Measurements from ENCODE around the gene SPIB.
"Not testable (repeated sequence)": the region's sequence is repeated elsewhere in the genome, so short reads cannot be mapped to it uniquely, and the experiment has no call there.

The SPIB gene

GRCh38 chr19:50418176-50419021, at the start of gene SPIB:
Gene SPIB, plus strand, starts transcription at chr19:50418938. Its CDS starts 25 bp downstream, at chr19:50418963.
- no peak for DNase-seq

GRCh38 chr19:50371914-50372475, 46.7 kb upstream of the SPIB start:
- DNase-seq = no peak

DNA sequence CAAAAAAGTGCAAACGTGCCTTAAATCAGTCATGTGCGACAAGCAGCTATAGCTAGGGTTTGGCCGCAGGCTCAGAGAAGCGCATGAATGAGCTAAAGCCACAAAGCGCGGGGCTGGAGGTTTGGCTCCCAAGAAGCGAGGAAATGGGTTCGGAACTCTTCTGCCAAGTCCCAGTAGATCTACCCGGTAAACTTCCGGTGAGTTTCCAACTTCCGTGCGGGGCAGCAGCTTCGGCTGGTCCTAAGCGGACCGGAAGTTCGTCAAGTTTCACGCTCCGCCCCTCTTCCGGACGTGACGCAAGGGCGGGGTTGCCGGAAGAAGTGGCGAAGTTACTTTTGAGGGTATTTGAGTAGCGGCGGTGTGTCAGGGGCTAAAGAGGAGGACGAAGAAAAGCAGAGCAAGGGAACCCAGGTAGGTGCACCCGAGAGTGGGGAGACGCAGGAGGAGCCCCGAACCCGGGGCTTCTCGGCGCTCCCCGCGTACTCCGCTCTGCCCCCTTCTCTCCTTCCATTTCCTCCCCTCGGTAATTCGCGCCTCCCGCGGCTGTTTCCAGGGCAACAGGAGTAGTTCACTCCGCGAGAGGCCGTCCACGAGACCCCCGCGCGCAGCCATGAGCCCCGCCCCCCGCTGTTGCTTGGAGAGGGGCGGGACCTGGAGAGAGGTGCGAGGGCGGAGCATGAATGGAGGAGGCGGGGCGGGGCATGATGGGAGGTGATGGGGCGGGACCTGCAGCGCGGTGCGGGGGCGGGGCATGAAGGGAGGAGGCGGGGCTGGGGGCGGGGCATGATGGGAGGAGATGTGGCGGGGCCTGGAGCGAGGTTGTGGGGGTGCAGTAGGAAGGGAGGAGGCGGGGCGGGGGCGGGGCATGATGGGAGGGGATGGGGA, 42.3 kb upstream of the SPIB start, which contains the start of gene NR1H2:
Gene NR1H2, plus strand, starts transcription at position 292 of the 885 bp plus-strand sequence. CDS start 1,149 bp downstream, outside the sequence.
- DNase-seq = peak; percentile 92

GRCh38 chr19:50377051-50377461, 41.7 kb upstream of the SPIB start:
- no peak for DNase-seq

DNA sequence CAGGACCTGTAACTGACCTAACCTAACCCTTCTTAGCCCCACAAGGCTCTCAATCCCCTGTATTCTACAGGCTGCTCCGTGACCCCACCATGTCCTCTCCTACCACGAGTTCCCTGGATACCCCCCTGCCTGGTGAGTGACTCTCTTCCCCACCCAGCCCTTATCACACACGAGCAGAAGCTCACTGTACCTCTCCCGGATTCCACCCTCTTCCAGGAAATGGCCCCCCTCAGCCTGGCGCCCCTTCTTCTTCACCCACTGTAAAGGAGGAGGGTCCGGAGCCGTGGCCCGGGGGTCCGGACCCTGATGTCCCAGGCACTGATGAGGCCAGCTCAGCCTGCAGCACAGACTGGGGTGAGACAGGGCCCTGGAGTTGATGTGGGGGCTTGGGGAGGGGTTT, 41.2 kb upstream of the SPIB start:
- no peak for DNase-seq

DNA sequence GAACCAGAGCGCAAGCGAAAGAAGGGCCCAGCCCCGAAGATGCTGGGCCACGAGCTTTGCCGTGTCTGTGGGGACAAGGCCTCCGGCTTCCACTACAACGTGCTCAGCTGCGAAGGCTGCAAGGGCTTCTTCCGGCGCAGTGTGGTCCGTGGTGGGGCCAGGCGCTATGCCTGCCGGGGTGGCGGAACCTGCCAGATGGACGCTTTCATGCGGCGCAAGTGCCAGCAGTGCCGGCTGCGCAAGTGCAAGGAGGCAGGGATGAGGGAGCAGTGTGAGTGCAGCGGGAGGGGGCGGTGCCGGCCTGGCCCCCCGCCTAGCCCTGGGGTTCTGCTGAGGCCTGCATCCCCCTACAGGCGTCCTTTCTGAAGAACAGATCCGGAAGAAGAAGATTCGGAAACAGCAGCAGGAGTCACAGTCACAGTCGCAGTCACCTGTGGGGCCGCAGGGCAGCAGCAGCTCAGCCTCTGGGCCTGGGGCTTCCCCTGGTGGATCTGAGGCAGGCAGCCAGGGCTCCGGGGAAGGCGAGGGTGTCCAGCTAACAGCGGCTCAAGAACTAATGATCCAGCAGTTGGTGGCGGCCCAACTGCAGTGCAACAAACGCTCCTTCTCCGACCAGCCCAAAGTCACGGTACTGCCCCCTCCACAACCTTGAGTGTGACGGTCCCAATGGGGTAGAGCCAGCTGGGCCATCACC, 40.4 kb upstream of the SPIB start:
- no peak for DNase-seq

DNA sequence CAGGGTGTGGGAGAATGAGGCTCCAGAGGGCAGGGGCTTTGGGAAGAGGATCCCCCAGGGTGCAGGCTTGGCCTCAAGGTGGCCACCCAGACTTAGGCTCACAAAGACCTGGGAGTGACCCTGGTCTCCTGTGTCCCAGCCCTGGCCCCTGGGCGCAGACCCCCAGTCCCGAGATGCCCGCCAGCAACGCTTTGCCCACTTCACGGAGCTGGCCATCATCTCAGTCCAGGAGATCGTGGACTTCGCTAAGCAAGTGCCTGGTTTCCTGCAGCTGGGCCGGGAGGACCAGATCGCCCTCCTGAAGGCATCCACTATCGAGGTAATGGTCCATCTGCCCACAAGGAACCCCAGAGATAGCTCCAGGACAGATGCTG, 39.9 kb upstream of the SPIB start:
- no peak for DNase-seq

DNA sequence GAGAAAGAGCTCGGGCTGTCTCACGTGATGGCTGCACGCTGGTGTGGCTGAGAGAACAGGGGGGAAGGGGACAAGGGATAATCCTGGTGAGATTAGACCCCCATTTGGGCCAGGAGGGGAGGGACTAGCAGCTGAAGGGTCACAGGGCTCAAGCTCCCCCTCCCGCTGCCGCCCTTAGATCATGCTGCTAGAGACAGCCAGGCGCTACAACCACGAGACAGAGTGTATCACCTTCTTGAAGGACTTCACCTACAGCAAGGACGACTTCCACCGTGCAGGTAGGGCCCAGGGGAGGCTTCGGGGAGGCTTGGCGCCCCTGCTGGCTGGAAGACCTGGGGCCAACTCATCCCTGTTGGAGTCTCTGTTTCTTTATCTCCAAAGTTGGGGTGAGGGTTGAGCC, 39.1 kb upstream of the SPIB start:
- DNase-seq = no peak

DNA sequence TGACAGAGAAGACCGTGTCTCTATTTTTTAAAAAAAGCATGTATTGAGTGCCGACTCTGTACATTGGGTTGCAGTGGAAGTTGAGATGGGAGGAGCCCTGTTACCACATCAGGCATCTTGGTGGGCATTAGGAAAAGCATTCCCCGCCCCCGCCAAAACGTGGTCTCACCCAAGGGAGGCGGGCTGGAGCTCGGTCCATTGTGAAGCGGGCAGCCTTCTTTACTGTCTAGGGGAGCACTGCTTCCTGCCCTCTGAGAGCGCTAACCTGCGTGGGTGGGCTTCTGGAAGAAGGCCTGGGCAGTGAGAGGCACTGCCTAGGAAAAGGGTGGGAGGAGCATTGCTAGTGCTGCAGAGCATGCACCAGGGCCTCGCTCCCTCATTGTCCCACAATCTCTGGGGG, 38.6 kb upstream of the SPIB start:
- DNase-seq = no peak

- DNase-seq = no peak
Measured at GRCh38 chr19:50380751-50381151, 38.0 kb upstream of the SPIB start.

DNA sequence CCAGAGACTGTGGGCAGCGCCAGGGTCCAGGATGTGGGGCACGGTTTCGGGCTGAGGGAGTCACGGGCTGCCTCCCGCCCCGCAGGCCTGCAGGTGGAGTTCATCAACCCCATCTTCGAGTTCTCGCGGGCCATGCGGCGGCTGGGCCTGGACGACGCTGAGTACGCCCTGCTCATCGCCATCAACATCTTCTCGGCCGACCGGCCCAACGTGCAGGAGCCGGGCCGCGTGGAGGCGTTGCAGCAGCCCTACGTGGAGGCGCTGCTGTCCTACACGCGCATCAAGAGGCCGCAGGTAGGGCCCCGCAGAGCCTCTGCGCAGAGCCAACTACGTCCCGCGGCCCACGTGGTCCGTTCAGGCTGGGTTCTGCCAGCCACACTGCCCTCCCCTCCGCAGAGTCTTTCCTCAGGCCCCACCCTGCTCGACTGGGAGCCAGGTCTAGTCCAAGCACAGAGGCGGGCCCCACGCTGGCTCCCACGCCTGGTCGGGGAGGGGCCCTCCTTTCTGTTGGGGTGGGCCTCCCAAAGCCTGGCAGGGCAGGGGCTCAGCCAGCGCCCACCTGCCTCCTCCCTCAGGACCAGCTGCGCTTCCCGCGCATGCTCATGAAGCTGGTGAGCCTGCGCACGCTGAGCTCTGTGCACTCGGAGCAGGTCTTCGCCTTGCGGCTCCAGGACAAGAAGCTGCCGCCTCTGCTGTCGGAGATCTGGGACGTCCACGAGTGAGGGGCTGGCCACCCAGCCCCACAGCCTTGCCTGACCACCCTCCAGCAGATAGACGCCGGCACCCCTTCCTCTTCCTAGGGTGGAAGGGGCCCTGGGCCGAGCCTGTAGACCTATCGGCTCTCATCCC, 36.6 kb upstream of the SPIB start:
- DNase-seq = no peak

GRCh38 chr19:50383001-50383851, 35.5 kb upstream of the SPIB start:
- no peak for DNase-seq

GRCh38 chr19:50383852-50384684, 34.7 kb upstream of the SPIB start, which contains the start of gene POLD1:
Gene POLD1, plus strand, starts transcription at chr19:50384347. Its CDS starts 14,505 bp downstream, at chr19:50398852.
- peak; percentile 94 for DNase-seq

DNA sequence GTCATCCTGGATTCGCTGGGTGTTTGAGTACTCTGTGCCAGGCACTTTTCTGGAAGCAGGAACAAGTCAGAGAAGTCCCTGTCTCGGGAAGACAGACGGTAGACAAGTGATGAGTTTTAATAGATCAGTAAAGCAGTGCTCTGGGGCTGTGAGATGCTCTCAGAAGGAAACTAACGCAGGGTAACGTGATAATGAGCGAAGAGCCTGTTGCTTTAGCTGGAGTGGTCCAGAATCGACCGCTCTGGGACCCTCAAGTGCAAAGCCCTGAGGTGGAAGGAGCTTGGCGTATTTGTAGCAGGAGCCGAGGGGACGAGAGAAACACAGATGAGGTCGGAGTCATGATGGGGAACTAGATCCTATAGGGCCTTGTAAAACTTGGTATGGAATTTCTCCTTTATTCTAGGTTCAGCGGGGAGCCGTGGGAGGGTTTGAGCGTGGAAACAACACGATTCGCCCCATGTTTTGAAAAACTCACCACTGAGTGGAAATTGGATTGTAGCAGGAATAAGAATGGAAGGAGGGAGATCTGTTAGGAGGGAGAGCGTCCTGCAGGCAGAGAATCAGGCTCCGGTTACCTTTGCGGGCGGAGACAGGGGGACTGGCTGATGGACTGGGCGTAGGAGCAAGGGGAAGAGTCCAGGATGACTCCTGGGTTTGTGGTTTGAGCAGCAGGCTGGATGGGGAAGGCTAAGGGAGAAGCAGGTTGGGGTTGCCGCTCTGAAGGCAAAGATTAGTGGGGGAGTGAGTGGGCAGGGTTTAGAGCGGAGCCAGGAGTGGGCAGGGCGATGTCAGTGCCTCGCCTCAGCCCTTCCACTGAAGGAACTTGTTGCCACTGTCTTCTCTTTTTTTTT, 33.8 kb upstream of the SPIB start:
- no peak for DNase-seq

DNA sequence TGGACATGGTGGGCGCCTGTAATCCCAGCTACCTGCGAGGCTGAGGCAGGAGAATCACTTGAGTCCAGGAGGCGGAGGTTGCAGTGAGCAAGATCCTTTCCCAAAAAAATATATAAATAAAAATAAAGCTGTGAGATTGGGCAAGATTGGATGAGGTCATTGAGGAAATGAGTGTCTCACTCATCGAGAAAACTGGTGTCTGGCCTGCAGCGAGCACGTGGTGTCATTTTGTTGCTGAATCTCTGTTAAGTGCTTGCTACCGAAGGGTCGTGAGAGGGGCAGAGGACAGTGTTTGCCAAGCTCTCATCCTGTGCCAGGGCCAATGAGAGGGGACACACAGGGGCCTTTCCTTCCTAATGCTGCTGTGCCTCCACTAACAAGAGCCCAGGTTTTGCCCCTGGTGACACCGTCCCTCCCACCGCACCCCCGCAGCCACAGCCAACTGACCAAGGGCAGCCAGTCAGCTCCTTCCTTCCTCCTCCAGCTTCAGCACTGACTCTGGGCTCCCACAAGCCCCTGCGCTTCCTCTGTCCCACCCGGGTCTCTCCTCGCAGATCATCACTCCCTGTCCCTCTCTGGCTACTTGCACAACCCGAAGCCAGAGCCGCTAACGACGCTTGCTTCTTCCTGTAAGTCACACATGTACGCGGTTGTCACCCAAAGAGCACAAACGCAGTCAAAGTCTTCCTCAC, 31.4 kb upstream of the SPIB start:
- no peak for DNase-seq

- no peak for DNase-seq
Measured at GRCh38 chr19:50387868-50388245, 30.9 kb upstream of the SPIB start.

- DNase-seq = not testable (repeated sequence)
Measured at GRCh38 chr19:50390295-50390694, 28.4 kb upstream of the SPIB start.

GRCh38 chr19:50390952-50391351, 27.8 kb upstream of the SPIB start:
- DNase-seq = not testable (repeated sequence)
